BJ (cell line): Measurements from ENCODE around the gene SMIM38. TPM values are rescaled to one million over a fixed set of nuclear protein-coding genes. Genes with fewer than 3 reads are reported as not detected.

Experiments
- CTCF ChIA-PET: fragments of 350-600 bp; formaldehyde crosslinking; extraction: SDS; loops from one replicate; lab custom pipeline; 2021; ENCODE audit warnings: antibody characterized with exemption, inconsistent platforms; lab: Yijun Ruan, JAX
- POLR2A ChIA-PET: fragments of 300-600 bp; sonication (Branson Sonifier 250); formaldehyde crosslinking; extraction: SDS; loops from one replicate; lab custom pipeline; 2021; ENCODE audit warnings: antibody characterized with exemption; lab: Charles Lee
- DNase-seq: peaks from one replicate; pipeline ENCODE4 v3.0.0-alpha.2; 2011; ENCODE audit warnings: low read depth
- H3K27me3 ChIP-seq: 2 replicates; pipeline ENCODE4 v1.6.0; 2011; ENCODE audit warnings: low read length; ENCODE audit not compliant: control insufficient read depth, insufficient read depth
- H3K36me3 ChIP-seq: 2 replicates; pipeline ENCODE4 v1.5.1; 2011; ENCODE audit warnings: low read length; ENCODE audit not compliant: control insufficient read depth, insufficient read depth
- H3K4me3 ChIP-seq: 2 replicates; pipeline ENCODE4 v1.5.1; 2011; ENCODE audit warnings: low read depth, mild to moderate bottlenecking, control low read depth, low read length
- CTCF ChIP-seq: IDR thresholded peaks from 2 replicates; pipeline ENCODE4 v1.5.1; 2011; ENCODE audit warnings: low read depth, mild to moderate bottlenecking, control low read depth, inconsistent platforms, low read length, moderate library complexity; ENCODE audit not compliant: insufficient read depth
- polyA plus RNA-seq: library from polyadenylated mRNA; depleted of rRNA; stranded (reverse); fragments of >200 nt; gene quantifications from 2 replicates; pipeline ENCODE4 v1.2.3, GENCODE V29; 2011

Gene SMIM38
- polyA plus RNA-seq, 1 experiment, result 0.09 TPM

DNA sequence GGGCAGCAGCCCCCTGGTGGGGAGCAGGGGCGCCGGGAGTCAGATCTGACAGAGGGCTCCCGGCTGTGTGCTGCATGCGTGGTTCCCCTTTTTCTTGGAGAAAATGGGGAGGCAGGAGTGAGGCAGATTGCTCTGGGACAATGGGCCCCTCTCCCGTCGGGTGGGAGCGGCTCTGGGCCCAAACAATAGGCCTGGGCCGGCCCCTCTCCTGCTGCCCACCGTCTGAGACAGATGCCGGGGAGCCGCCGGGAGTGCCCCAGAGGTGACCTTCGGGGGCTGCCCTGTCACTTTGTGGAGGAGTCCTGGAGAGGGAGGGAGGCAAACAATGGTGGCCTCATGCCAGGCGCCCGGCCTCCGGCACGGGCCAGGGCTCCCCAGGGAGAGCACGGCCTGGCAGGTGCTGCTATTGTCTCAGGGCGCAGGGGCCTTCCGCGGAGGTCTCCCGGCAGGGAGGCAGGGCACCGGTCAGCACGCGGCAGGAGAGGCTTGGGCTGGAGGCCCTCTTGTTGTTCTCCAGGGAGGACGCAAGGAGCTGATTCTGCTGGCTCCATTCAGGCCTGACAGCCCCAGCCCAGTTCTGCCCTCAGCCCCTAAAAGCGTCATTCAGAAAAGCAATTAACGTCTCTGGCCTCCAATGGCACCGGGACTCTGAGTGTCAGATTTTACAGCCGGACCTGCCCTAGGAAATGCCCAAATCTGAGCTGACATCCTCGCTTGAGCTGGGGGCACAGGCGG lies 44.8 kb downstream of the SMIM38 start:
- no peaks in the 10 kb centered on the region for H3K36me3 ChIP-seq
- ChIA-PET CTCF (no interaction called here), POLR2A (no interaction called here)
- H3K27me3 ChIP-seq, result peaks cover 11% of the 10 kb centered on the region
- no peak for DNase-seq
- TF ChIP-seq CTCF, result no peak
- H3K4me3 ChIP-seq, result no peak overlapping the region

GRCh38 chr11:69201066-69201365 lies 45.3 kb downstream of the SMIM38 start:
- no peak for TF ChIP-seq CTCF
- POLR2A ChIA-PET, result no interaction called here
- CTCF ChIA-PET, result no interaction called here
- Histone ChIP-seq H3K27me3 (peaks cover 11% of the 10 kb centered on the region), H3K36me3 (no peaks in the 10 kb centered on the region), H3K4me3 (no peak overlapping the region)
- no peak for DNase-seq

GRCh38 chr11:69201764-69202370 lies 46.1 kb downstream of the SMIM38 start:
- no peak for TF ChIP-seq CTCF
- H3K4me3 ChIP-seq, result no peak overlapping the region
- H3K36me3 ChIP-seq, result no peaks in the 10 kb centered on the region
- H3K27me3 ChIP-seq, result peaks cover 9% of the 10 kb centered on the region
- CTCF ChIA-PET, result interaction anchor here (1.2 kb wide), 1 partner anchor 19 kb away, joined by 4 read pairs; no protein-coding TSS in a partner anchor
- DNase-seq, result no peak
- POLR2A ChIA-PET, result no interaction called here

DNA sequence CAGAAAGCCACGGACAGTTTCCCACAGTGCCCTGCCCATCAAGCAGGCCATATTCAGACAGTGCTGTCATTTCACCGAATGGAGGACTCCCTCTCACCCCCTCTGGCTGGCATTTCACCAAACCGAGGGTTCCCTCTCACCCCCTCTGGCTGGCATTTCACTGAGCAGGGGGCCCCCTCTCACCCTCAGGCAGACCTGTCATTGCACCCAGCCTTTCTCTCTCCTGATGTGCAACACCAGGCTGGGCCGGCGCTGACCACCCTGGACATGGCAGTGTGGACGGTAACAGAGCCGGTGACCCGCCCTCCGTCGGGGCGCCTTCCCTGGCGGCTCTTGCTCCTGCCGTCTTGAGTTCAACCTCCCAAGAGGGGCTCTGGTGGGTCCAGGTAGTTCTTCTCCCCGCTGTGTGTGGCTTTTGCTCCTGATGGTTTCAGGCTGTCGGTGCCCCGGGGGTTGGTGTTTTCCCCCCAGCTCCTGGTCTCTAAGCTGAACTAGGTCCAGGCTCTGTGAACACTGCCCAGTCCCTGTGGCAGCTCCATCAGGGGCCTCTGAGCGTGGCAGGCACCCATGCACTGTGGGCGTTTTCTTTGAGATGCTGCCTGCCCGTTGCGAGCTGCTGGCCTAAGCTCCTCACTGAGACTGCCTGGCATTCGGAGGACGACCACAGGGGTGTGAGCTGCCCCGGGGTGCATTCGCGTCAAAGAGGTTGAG lies 46.9 kb downstream of the SMIM38 start:
- ChIA-PET POLR2A (no interaction called here), CTCF (interaction anchor here (1.2 kb wide), 1 partner anchor 18 kb away, joined by 4 read pairs; no protein-coding TSS in a partner anchor)
- Histone ChIP-seq H3K4me3 (no peak overlapping the region), H3K36me3 (no peaks in the 10 kb centered on the region), H3K27me3 (peaks cover 9% of the 10 kb centered on the region)
- no peak for TF ChIP-seq CTCF
- no peak for DNase-seq

DNA sequence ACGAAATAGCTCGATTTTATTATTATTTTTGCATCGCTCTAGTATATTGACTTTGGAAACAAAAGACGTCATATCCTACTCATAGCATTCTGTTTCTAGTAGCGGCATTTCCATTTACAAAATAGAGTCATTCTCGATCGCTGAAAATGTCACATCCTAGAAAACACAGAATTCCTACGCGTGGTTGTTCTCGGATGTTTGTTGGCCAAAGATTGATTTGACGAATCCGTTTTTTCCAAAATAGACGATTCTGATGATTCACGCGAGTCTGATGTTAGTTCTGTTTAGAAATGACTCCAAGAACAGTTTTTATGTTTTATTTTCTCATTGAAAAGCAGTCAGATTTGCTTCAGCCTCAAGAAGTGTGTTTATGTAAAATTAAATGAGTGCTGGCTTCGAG lies 47.6 kb downstream of the SMIM38 start:
- no peaks in the 10 kb centered on the region for H3K36me3 ChIP-seq
- peaks cover 9% of the 10 kb centered on the region for H3K27me3 ChIP-seq
- ChIA-PET POLR2A (no interaction called here), CTCF (no interaction called here)
- DNase-seq, result no peak
- TF ChIP-seq CTCF, result no peak
- no peak overlapping the region for H3K4me3 ChIP-seq
